ENCODE measurements around the gene RNU1-3.
"Not testable (repeated sequence)": the region's sequence is repeated elsewhere in the genome, so short reads cannot be mapped to it uniquely, and the experiment has no call there.

Gene RNU1-3

GRCh38 chr1:16651560-16651959, 15.2 kb downstream of the RNU1-3 start:
- not testable (repeated sequence) for DNase-seq (ENCODE audit: low spot score)

DNA sequence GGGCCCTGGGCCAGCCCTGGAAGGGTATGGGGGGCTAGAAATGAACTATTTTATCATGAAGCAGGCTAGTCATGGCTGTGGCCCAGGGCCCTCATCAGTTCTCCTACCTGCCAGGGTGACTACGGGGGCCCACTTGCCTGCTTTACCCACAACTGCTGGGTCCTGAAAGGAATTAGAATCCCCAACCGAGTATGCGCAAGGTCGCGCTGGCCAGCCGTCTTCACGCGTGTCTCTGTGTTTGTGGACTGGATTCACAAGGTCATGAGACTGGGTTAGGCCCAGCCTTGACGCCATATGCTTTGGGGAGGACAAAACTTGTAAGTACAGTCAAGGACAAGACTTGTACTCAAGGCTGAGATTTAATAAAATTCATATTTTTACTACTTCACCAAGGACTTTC, 16.8 kb downstream of the RNU1-3 start:
- not testable (repeated sequence) for DNase-seq (ENCODE audit: low spot score)

GRCh38 chr1:16649390-16649789, 17.4 kb downstream of the RNU1-3 start:
- DNase-seq (ENCODE audit: low spot score) = not testable (repeated sequence)

GRCh38 chr1:16648756-16649155, 18.0 kb downstream of the RNU1-3 start:
- not testable (repeated sequence) for DNase-seq (ENCODE audit: low spot score)

GRCh38 chr1:16648250-16648649, 18.5 kb downstream of the RNU1-3 start:
- DNase-seq (ENCODE audit: low spot score) = not testable (repeated sequence)

DNA sequence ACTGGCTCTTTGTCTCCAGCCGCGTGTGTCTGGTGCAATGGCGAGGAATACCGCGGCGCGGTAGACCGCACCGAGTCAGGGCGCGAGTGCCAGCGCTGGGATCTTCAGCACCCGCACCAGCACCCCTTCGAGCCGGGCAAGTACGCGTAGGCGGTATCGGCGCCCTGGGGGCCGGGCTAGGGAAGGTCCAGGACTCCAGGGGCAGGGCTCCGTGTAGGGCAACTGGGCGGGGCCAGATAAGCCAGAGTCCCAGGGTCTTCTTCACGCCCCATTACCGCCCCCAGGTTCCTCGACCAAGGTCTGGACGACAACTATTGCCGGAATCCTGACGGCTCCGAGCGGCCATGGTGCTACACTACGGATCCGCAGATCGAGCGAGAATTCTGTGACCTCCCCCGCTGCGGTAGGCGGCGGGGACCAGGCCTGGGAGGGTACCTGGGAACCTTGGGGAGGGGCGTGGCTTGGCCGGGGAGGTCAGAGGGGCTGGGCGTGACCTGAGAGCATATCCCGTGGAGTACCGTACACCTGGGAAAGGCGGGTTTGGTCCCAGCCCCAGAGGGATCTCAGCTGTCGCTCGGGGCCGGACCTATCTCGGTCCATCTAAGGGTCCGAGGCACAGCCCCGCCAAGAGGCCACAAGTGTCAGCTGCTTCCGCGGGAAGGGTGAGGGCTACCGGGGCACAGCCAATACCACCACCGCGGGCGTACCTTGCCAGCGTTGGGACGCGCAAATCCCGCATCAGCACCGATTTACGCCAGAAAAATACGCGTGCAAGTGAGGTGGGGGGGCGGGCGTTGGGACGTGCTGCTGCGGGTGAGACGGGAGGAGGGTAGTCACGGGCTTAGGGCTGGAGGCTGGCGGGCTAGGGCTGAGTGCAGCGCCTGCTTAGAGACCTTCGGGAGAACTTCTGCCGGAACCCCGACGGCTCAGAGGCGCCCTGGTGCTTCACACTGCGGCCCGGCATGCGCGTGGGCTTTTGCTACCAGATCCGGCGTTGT, 19.3 kb downstream of the RNU1-3 start:
- not testable (repeated sequence) for DNase-seq (ENCODE audit: low spot score)

DNA sequence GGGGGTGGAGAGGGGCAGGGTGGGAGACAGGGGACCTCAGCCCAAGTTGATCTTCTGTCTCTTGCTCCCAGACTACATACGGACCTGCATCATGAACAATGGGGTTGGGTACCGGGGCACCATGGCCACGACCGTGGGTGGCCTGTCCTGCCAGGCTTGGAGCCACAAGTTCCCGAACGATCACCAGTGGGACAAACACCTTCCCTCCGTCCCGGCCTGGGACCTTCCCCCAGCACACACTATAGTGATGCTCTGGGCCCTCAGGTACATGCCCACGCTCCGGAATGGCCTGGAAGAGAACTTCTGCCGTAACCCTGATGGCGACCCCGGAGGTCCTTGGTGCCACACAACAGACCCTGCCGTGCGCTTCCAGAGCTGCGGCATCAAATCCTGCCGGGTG, 20.0 kb downstream of the RNU1-3 start:
- not testable (repeated sequence) for DNase-seq (ENCODE audit: low spot score)

GRCh38 chr1:16646061-16646664, 20.6 kb downstream of the RNU1-3 start:
- DNase-seq (ENCODE audit: low spot score) = not testable (repeated sequence)

DNA sequence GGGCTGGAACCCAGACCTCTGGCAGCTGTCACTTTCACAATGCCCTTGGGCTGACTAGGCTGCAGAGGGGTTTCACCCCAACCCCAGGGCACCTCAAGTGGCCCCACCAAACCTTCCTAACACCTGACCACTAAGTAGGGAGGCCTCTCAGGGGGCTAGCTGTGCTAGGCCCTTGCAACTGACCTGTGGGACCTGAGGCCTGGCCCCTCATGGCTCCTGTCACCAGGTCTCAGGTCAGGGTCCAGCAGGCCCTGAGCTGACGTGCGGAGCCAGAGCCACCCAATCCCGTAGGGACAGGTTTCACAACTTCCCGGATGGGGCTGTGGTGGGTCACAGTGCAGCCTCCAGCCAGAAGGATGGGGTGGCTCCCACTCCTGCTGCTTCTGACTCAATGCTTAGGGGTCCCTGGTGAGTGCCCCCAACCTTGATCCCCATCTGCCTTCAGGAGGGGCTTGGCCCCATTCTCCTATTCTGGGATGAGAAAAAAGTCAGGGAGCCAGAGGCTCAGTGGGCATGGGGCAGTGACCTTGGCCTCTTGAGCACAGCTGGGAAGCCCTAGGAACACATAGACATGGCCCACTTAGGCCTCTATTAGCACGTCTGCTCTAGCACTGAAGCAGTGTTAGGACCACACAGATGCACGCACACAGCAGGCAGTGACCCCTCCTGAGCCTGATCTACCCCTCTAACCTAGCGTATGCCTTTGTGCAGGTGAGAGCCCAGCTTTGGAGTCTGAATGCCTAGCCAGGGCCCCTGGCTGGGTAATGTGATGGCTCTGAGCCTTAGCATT, 21.3 kb downstream of the RNU1-3 start:
- DNase-seq (ENCODE audit: low spot score) = peak; percentile 88

- DNase-seq (ENCODE audit: low spot score) = peak; percentile 99
Observed at GRCh38 chr1:16644482-16645270, 22.1 kb downstream of the RNU1-3 start.

DNA sequence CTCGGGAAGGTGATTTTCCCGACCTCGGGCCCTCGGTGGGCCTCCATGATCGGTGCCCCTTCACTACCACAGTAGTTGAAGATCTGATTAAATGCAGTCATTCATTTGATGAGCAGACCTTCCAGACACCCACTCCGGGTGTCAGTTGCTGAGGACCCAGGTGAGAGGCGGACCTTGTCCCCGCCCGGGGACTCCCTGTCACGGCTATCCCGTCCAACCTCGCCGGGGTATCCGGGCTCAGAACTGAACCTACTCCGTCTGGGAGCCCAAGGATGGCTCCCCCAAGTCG, 22.6 kb downstream of the RNU1-3 start:
- no peak for DNase-seq (ENCODE audit: low spot score)

DNA sequence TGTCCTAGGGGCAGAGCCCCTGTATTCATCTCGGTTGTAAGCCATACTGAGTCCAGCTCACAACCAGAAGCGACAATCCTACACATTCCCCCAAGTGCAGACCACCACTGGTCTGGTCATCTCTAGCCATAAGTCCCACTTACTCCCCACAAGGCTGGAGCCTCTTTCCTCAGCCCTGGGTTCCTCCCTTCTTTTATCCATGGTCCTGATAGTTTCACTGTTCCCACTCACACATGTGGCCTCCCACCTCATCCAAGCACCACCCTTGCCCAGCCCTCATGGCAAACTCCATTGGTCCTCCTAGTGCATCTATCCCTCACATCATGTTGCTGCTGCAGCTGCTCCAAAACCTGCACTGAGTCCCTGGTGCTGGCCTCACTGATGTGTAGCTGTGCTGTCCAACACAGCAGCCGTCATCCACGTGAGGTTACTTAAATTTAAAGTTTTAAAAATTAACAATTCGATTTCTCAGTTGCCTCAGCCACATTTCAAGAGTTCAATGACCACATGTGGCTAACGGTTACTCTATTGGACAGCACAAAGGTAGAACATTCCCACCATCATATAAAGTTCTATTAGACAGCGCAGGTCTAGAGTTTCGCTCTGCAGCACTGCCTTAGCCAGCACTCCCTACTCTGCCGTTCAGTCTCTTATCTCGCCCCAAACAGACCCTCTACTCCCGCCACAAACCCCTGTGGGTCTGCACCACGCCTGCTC, 23.1 kb downstream of the RNU1-3 start:
- not testable (repeated sequence) for DNase-seq (ENCODE audit: low spot score)

DNA sequence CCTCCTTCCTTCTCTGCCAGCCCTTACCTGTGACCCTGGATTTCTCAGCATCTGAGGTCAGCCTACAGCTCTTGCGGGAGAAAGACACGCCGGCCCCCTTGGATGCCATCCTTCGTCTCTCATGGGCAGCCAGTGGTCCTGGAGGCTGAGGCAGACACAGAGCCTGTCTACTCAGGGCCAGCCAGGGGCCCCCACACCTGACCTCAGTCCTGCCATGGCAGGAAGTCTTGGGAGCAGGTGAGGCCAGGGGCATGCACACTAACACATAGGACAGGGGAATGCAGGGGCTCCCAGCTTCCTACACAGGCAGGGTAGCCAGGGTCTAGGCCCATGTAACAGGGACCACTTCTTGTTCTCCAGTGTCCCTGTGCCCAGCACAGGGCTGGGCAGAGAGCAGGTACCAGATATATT, 23.7 kb downstream of the RNU1-3 start:
- not testable (repeated sequence) for DNase-seq (ENCODE audit: low spot score)

DNA sequence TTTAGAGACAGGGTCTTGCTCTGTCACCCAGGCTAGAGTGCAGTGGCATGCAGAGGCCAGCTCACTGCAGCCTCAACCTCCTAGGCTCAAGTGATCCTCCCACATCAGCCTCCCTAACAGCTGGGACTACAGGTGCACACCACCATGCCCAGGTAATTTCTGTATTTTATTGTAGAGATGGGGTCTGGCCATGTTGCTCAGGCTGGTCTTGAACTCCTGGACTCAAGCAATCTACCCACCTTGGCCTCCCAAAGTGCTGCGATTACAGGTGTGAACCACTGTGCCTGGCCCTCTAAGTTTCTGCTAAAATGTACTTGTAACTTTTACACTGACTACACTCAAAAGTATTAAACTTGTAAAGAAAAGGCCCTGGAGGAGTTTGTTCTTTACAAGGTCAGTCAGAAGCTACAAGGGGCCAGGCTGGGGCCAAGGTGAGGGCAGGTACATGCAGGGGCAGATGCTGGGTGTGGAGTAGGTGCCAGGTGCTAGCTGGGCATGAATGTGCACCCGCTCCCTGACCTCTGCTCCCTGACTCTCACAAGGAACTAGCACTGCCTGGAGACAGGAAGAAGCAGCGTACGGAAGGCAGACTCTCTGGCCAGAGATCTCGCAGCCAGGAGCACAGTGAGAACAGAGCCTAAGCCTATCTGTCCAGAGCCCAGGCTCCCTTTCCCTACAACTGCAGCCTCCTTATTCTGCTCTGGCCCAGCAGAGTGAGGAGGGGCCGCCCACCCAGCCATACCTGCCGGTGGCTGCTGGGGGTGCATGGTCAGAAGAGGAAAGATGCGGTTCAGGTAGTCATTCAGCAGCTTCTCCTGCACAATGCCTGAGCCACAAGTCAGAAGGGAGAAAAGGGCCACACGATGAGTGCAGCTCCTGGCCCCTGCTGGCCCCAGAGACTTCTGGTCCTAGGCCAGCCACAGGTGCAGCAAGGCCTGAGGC, 24.5 kb downstream of the RNU1-3 start:
- not testable (repeated sequence) for DNase-seq (ENCODE audit: low spot score)

DNA sequence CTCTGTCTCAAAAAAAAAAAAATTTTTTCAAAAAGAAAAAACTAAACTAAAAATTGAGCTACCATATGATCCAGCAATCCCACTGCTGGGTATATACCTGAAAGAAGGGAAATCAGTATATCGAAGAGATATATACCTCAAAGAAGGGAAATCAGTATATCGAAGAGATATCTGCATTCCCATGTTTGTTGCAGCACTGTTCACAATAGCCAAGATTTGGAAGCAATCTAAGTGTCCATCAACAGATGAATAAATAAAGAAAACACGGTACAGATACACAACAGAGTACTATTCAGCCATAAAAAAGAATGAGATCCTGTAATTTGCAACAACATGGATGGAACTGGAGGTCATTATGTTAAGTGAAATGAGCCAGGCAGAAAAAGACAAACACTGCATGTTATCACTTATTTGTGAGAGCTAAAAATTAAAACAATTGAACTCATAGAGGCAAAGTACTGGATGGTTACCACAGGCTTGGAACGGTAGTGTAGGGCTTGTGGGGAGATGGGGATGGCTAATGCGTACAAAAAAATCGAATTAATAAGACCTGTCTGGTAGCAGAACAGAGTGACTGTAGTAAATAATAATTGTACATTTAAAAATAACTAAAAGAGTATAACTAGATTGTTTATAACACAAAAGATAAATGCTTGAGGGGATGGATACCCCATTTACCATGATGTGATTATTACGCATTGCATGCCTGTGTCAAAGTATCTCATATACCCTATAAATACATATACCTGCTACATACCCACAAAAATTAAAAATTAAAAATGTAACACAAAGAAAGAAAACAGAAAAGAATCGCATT, 25.4 kb downstream of the RNU1-3 start:
- not testable (repeated sequence) for DNase-seq (ENCODE audit: low spot score)

DNA sequence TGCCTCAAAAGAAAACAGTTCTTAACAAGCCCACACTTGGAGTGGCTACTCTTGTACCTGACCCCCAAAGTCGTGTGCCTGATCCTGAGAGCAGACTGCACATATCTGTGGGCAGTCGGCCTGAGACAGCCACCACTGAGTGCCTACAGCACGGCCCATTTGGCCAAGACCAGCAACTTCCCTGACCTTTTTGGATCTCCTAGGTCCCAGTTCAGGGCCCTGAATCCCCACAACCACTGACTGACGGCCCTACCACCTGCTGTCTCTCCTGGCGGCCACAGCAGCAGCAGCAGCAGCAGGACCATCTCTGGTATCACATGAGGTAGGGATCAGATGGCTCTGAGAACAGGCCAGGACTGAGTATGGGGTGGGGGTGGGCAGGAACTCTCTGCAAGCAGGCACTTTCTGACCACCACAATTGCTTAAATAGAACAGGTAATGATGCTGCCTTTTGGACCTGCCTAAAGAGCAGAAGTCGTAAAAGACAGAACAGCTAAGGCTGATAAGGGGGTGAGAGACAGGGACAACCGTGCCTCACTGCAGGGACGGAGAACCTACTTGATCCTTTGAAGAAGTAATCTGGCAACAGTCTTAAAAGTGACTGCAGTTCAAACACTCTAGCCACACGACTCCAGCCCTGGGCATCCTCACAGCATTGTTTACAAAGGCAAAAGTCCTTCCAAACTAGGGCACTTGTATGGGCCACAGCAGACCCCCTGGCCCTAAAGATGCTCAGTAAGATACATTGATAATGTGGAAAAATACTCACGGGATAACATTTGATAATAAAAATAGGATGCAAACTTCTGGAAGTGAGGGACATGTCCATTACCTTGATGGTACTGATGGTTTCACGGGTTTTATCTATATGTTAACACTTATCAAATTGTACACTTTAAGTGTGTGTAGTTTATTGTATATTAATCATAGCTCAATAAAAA, 27.4 kb downstream of the RNU1-3 start:
- not testable (repeated sequence) for DNase-seq (ENCODE audit: low spot score)

DNA sequence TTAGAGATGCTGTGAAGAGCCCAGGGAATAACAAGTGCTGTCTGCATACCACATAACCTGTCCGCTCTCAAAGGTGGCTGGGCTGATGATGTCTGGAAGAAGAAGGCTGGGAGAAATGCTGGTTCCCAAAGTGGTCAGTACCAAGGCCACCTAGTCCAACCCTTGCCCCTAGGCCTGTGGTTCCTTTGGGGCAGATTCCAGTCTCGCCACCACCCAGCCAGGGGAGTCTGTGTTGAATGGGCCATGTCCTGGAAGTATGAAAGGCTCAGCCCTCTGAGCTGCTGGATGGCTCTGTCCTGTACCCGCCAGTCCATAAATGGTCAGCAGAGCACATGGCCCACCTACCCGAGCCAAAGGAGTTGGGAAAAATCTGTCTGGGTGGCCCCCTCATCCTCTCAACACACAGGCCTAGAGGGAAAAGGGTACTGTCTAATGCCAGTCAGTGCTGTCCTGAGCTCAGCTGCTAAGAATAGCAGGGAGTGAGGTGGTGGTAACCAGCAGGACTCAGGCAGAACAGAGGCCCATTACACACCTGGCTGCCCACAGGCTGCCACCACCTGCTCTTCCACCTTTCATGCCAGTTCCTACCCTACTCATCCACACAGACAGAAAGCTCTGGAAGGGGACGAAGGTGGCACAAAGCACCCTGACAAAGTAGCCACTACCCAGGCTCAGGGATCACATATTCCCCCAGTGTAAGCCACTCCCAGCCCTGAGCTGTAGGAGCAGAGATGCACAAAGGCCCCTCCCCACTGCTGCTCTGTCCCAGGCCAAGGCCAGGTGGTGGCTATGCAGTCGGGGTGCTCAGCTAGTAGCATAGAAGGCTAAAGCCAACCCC, 28.6 kb downstream of the RNU1-3 start:
- DNase-seq (ENCODE audit: low spot score) = not testable (repeated sequence)

Measured in HuH-7 (cell line).